GM21737 (cell line): ENCODE results near the gene SLCO2A1.

Source experiments
- ATAC-seq: cut with Tn5 transposase; IDR thresholded peaks from one replicate; pipeline ENCODE4 v1.9.1; 2021; ENCODE audit warnings: mild to moderate bottlenecking, moderate library complexity; ENCODE audit not compliant: unreplicated experiment

The SLCO2A1 gene

GRCh38 chr3:133983576-133984560, 45.9 kb downstream of the SLCO2A1 start:
- ATAC-seq: no peak

GRCh38 chr3:133983126-133983525, 46.6 kb downstream of the SLCO2A1 start:
- no peak for ATAC-seq

GRCh38 chr3:133980550-133980949, 49.2 kb downstream of the SLCO2A1 start:
- no peak for ATAC-seq

- ATAC-seq: no peak
These were observed 49.7 kb downstream of the SLCO2A1 start for GRCh38 chr3:133980035-133980434.

- no peak for ATAC-seq
These were observed 50.2 kb downstream of the SLCO2A1 start for GRCh38 chr3:133979553-133979952.

- ATAC-seq: no peak
These were observed 52.2 kb downstream of the SLCO2A1 start for GRCh38 chr3:133977568-133977967.

GRCh38 chr3:133973249-133973980, 56.3 kb downstream of the SLCO2A1 start:
- ATAC-seq: no peak

- no peak for ATAC-seq
These were observed 57.6 kb downstream of the SLCO2A1 start for GRCh38 chr3:133972156-133972555.

GRCh38 chr3:133970916-133971315, 58.8 kb downstream of the SLCO2A1 start:
- no peak for ATAC-seq

GRCh38 chr3:133970339-133970738, 59.4 kb downstream of the SLCO2A1 start:
- ATAC-seq: no peak

GRCh38 chr3:133967992-133968892, 61.5 kb downstream of the SLCO2A1 start:
- ATAC-seq: no peak

GRCh38 chr3:133966954-133967353, 62.8 kb downstream of the SLCO2A1 start:
- no peak for ATAC-seq

- ATAC-seq: no peak
These were observed 63.8 kb downstream of the SLCO2A1 start for GRCh38 chr3:133965906-133966305.

GRCh38 chr3:133965013-133965570, 64.6 kb downstream of the SLCO2A1 start:
- no peak for ATAC-seq

GRCh38 chr3:133964547-133964946, 65.2 kb downstream of the SLCO2A1 start:
- no peak for ATAC-seq

- no peak for ATAC-seq
These were observed 65.9 kb downstream of the SLCO2A1 start for GRCh38 chr3:133963657-133964396.

GRCh38 chr3:133962849-133963248, 66.9 kb downstream of the SLCO2A1 start:
- no peak for ATAC-seq

- no peak for ATAC-seq
These were observed 71.5 kb downstream of the SLCO2A1 start for GRCh38 chr3:133958071-133958805.

- ATAC-seq: no peak
These were observed 72.7 kb downstream of the SLCO2A1 start for GRCh38 chr3:133956982-133957381.
